MCF 10A (cell line): Measurements from ENCODE around the gene OR8B8. TPM values are rescaled to one million over a fixed set of nuclear protein-coding genes. Genes with fewer than 3 reads are reported as not detected.

Experiments used
- BruUV-seq: library from RNA; stranded (reverse); fragments of 400-500 nt; replicated peaks from 2 replicates; lab custom pipeline; 2021; lab: Mats Ljungman, UMichigan
- CTCF ChIA-PET: fragments of 300-600 bp; sonication (Branson Sonifier 250); formaldehyde crosslinking; extraction: SDS; loops from one replicate; lab custom pipeline; 2021; ENCODE audit warnings: antibody characterized with exemption, inconsistent platforms; lab: Yijun Ruan, JAX
- POLR2A ChIA-PET: fragments of 300-600, 350-650 bp; sonication (Branson Sonifier 250); formaldehyde crosslinking; extraction: SDS; loops from one replicate; lab custom pipeline; 2020; ENCODE audit warnings: antibody characterized with exemption, inconsistent platforms; lab: Yijun Ruan, JAX
- DNase-seq: peaks from one replicate; pipeline ENCODE4 v3.0.0-alpha.2; 2018; ENCODE audit not compliant: unreplicated experiment
- H3K27ac Mint-ChIP-seq: one replicate; pipeline ENCODE4 v1.8.0; 2022; ENCODE audit warnings: mild to moderate bottlenecking, low read depth, mixed read lengths; ENCODE audit not compliant: unreplicated experiment
- H3K27me3 Mint-ChIP-seq: one replicate; pipeline ENCODE4 v1.8.0; 2022; ENCODE audit warnings: mixed read lengths; ENCODE audit not compliant: insufficient read depth, unreplicated experiment
- H3K36me3 Mint-ChIP-seq: one replicate; pipeline ENCODE4 v1.8.0; 2022; ENCODE audit warnings: mild to moderate bottlenecking, moderate library complexity, mixed read lengths; ENCODE audit not compliant: insufficient read depth, unreplicated experiment
- H3K4me1 Mint-ChIP-seq: one replicate; pipeline ENCODE4 v1.8.0; 2022; ENCODE audit warnings: mixed read lengths; ENCODE audit not compliant: insufficient read depth, unreplicated experiment
- H3K4me3 Mint-ChIP-seq: one replicate; pipeline ENCODE4 v1.8.0; 2022; ENCODE audit warnings: mild to moderate bottlenecking, moderate library complexity, mixed read lengths; ENCODE audit not compliant: unreplicated experiment
- H3K9me3 Mint-ChIP-seq: one replicate; pipeline ENCODE4 v1.8.0; 2022; ENCODE audit warnings: mixed read lengths; ENCODE audit not compliant: unreplicated experiment
- intact Hi-C: fragments of 100-400 bp; cut with micrococcal nuclease; formaldehyde crosslinking; loops from 2 replicates; pipeline ENCODE4 v1.14.1; 2022
- total RNA-seq: library from RNA; stranded (reverse); gene quantifications from 2 replicates; pipeline ENCODE4 v1.2.3, GENCODE V29; 2022
- TF ChIP-seq, protein P1 (sequence below): fragments of 200-600 bp; IDR thresholded peaks from one replicate; pipeline ENCODE4 v1.8.0; 2022; ENCODE audit warnings: antibody characterized with exemption, mild to moderate bottlenecking; ENCODE audit not compliant: unreplicated experiment

Gene OR8B8
- total RNA-seq, 1 experiment from 2014 or later, result not detected

DNA sequence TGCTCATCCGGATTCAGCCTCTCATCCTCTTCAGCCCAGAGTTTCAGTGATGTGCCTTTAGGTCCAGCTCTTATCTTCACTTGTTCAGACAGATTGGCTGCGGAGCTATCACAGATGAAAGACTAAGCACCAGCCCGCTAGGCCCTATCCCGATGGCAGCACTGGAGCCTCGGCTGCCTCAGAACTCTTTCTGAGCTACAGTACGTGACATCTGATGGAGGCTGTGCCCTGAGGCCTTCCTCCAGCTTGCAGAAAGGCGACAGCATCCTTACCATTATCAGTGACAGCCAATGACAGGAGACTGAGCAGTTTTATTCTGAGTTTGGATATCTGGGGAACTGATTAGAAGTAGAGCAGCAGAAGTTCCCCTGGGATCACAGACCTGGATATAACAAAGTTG, 4.0 kb downstream of the OR8B8 start:
- intact Hi-C loops, result no loop called here
- ChIA-PET CTCF (interaction anchor here (0.5 kb wide), 1 partner anchor 166 kb away, joined by 3 read pairs; no protein-coding TSS in a partner anchor), POLR2A (interaction anchor here (0.6 kb wide), 1 partner anchor 12 kb away, joined by 4 read pairs; no protein-coding TSS in a partner anchor)
- H3K27ac Mint-ChIP-seq, result no peak overlapping the region
- DNase-seq, result no peak
- TF ChIP-seq, protein P1, sequence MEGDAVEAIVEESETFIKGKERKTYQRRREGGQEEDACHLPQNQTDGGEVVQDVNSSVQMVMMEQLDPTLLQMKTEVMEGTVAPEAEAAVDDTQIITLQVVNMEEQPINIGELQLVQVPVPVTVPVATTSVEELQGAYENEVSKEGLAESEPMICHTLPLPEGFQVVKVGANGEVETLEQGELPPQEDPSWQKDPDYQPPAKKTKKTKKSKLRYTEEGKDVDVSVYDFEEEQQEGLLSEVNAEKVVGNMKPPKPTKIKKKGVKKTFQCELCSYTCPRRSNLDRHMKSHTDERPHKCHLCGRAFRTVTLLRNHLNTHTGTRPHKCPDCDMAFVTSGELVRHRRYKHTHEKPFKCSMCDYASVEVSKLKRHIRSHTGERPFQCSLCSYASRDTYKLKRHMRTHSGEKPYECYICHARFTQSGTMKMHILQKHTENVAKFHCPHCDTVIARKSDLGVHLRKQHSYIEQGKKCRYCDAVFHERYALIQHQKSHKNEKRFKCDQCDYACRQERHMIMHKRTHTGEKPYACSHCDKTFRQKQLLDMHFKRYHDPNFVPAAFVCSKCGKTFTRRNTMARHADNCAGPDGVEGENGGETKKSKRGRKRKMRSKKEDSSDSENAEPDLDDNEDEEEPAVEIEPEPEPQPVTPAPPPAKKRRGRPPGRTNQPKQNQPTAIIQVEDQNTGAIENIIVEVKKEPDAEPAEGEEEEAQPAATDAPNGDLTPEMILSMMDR, result no peak
- peaks cover 4% of the 10 kb centered on the region for H3K36me3 Mint-ChIP-seq
- H3K4me1 Mint-ChIP-seq, result peaks cover under 1% of the 10 kb centered on the region
- H3K9me3 Mint-ChIP-seq, result no peaks in the 10 kb centered on the region
- H3K27me3 Mint-ChIP-seq, result peaks cover 42% of the 10 kb centered on the region
- no peak overlapping the region for H3K4me3 Mint-ChIP-seq
- no TSS peak for BruUV-seq

DNA sequence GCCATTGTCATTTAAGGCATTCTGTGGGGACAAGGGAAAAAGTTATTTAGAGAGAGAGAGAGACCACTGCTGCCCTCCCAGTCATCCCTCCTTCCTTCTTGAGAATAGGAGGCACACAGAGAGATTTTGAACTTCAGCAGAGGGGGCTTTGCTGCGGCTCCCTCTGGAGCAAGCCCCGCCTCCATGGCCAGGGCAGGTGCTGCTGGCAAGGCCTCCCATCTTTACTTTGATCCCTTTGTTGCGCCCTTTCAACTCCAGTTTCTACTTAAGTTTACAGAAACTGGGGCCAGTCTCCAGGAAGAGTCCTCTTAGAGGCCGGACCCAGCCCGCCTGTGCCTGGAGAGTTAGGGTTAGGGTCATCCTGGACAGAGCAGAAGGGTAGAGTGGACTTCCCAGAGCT, 4.4 kb downstream of the OR8B8 start:
- no peaks in the 10 kb centered on the region for H3K9me3 Mint-ChIP-seq
- ChIA-PET POLR2A (no interaction called here), CTCF (interaction anchor here (0.5 kb wide), 1 partner anchor 167 kb away, joined by 3 read pairs; no protein-coding TSS in a partner anchor)
- H3K4me1 Mint-ChIP-seq, result no peaks in the 10 kb centered on the region
- TF ChIP-seq, protein P1, result no peak
- intact Hi-C loops, result no loop called here
- H3K36me3 Mint-ChIP-seq, result peaks cover 4% of the 10 kb centered on the region
- peaks cover 47% of the 10 kb centered on the region for H3K27me3 Mint-ChIP-seq
- no TSS peak for BruUV-seq
- DNase-seq, result no peak
- H3K4me3 Mint-ChIP-seq, result no peak overlapping the region
- H3K27ac Mint-ChIP-seq, result no peak overlapping the region

DNA sequence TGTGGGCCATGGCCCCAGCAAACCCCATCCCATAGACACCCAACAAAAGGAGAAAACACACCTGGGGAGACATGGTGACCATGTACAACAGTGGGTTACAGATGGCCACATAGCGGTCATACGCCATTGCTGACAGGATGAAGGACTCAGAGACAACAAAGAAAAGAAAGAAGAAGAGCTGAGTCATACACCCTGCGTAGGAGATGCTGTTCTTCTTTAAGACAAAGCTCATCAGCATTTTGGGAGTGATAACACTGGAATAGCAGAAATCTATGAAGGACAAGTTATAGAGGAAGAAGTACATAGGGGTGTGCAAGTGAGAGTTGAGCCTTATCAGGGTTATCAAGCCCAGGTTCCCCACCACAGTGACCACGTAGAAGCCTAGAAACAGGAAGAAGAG, 4.9 kb downstream of the OR8B8 start:
- H3K36me3 Mint-ChIP-seq, result peaks cover 4% of the 10 kb centered on the region
- ChIA-PET CTCF (no interaction called here), POLR2A (no interaction called here)
- H3K27ac Mint-ChIP-seq, result no peak overlapping the region
- DNase-seq, result no peak
- H3K4me1 Mint-ChIP-seq, result no peaks in the 10 kb centered on the region
- H3K9me3 Mint-ChIP-seq, result no peaks in the 10 kb centered on the region
- TF ChIP-seq, protein P1, result no peak
- intact Hi-C loops, result no loop called here
- no peak overlapping the region for H3K4me3 Mint-ChIP-seq
- H3K27me3 Mint-ChIP-seq, result peaks cover 52% of the 10 kb centered on the region
- no TSS peak for BruUV-seq

DNA sequence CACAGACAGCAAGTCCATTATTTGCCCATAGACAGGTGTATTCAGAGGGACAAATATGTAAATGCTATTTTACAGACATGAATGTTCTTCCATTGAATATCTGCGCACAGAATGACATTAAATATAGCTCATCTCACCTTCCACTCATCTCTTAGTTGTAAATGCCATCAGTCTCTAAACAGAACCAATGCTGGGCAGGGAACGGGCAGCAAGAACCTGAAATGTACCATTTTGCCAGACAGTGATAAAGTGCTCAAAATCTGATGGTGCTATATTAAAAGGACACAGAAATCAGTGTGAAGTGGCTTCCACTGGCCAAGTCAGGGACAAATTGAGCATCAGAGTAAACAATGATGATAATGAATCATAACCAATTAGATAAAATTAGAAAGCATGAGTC, 10.8 kb downstream of the OR8B8 start:
- BruUV-seq, result no TSS peak
- H3K4me3 Mint-ChIP-seq, result no peak overlapping the region

More for the DNA sequence above, 10.8 kb downstream of the OR8B8 start:
- peaks cover 3% of the 10 kb centered on the region for H3K9me3 Mint-ChIP-seq
- intact Hi-C loops, result no loop called here
- no peak overlapping the region for H3K27ac Mint-ChIP-seq
- peaks cover 90% of the 10 kb centered on the region for H3K27me3 Mint-ChIP-seq
- ChIA-PET POLR2A (no interaction called here), CTCF (interaction anchor here (1.5 kb wide), 1 partner anchor 33 kb away, joined by 4 read pairs; no protein-coding TSS in a partner anchor)
- H3K36me3 Mint-ChIP-seq, result no peaks in the 10 kb centered on the region
- DNase-seq, result no peak
- TF ChIP-seq, protein P1, result no peak
- no peaks in the 10 kb centered on the region for H3K4me1 Mint-ChIP-seq
